Heart right ventricle (tissue), 16 donors: Measurements from ENCODE around the gene PSMB3. TPM values are rescaled to one million over a fixed set of nuclear protein-coding genes. Genes with fewer than 3 reads are reported as not detected.

Experiments
- ATAC-seq, 8 donors: fragments of 200-7000 bp; cut with Tn5 transposase; one replicate each; pipeline ENCODE4 v1.9.1; 2020; ENCODE audit warnings: mild to moderate bottlenecking in 8 of 8, moderate library complexity in 8 of 8, moderate number of reproducible peaks in 1 of 8
- DNase-seq, 2 donors: peaks; one replicate each; pipeline ENCODE4 v3.0.0-alpha.2; 2020
- H3K27ac ChIP-seq, 10 donors: fragments of 200-600 bp; sonication (generic) in 2 of 10; one replicate each; pipeline versions ENCODE4 v1.5.0 to v1.8.0; 2020 to 2022; ENCODE audit warnings: mild to moderate bottlenecking in 3 of 10
- H3K27me3 ChIP-seq, 7 donors: fragments of 200-600 bp; one replicate each; pipeline ENCODE4 v1.8.0; 2021 to 2022; ENCODE audit warnings: mild to moderate bottlenecking in 2 of 7
- H3K36me3 ChIP-seq, 9 donors: fragments of 200-600 bp; sonication (generic) in 1 of 9; one replicate each; pipeline versions ENCODE4 v1.5.0 to v1.8.0; 2020 to 2022; ENCODE audit warnings: mild to moderate bottlenecking in 2 of 9
- H3K4me1 ChIP-seq, 9 donors: fragments of 200-600 bp; sonication (generic) in 1 of 9; one replicate each; pipeline versions ENCODE4 v1.5.0 to v1.8.0; 2020 to 2022; ENCODE audit warnings: mild to moderate bottlenecking in 4 of 9
- H3K4me3 ChIP-seq, 10 donors: fragments of 200-600 bp; sonication (generic) in 2 of 10; one replicate each; pipeline versions ENCODE4 v1.5.0 to v1.8.0; 2020 to 2022; ENCODE audit warnings: mild to moderate bottlenecking in 7 of 10, moderate library complexity in 2 of 10
- H3K9me3 ChIP-seq, 11 donors: fragments of 200-600 bp in 10 of 11; sonication (generic) in 2 of 11; one replicate each; pipeline versions ENCODE4 v1.5.0 to v1.8.0; 2013 to 2022; ENCODE audit warnings: mild to moderate bottlenecking in 2 of 11, control low read depth in 1 of 11, moderate library complexity in 1 of 11
- CTCF ChIP-seq, 9 donors: fragments of 200-600 bp; sonication (generic) in 2 of 9; IDR thresholded peaks; one replicate each; pipeline versions ENCODE4 v1.5.0 to v1.8.0; 2021 to 2022; ENCODE audit warnings: antibody characterized with exemption in 9 of 9, mild to moderate bottlenecking in 5 of 9, moderate library complexity in 1 of 9
- WGBS, 2 donors: extraction: QIAGEN DNeasy Blood & Tissue Kit; methylation state at CpG; one replicate each; pipeline ENCODE4 v1.1.7; 2013; ENCODE audit warnings: inconsistent platforms in 1 of 2; 5-methylcytosine and 5-hydroxymethylcytosine counted together
- intact Hi-C, 10 donors: fragments of 100-400 bp; cut with DNase I; formaldehyde crosslinking; loops; one replicate each; pipeline versions ENCODE4 v1.11.1 to v1.14.2; 2022
- microRNA-seq, 2 donors: library from miRNA; unstranded; fragments of <30 nt; microRNA quantifications; one replicate each; pipeline ENCODE4 v1.2.0, GENCODE V29; 2021
- polyA plus RNA-seq, 2 donors: library from polyadenylated mRNA; stranded (reverse); fragments of 200-250 nt; gene quantifications; one replicate each; pipeline ENCODE4 v1.2.3, GENCODE V29; 2013
- total RNA-seq, 10 donors: library from RNA; stranded (reverse); fragmentation: NEBNext Ultra II Directional in 3 of 10; extraction: Animal tissue kit (Norgen Biotek cat#: 25700) in 3 of 10; gene quantifications; one replicate each; pipeline versions ENCODE4 v1.2.1 to v1.2.4, GENCODE V29; 2021 to 2023
- donor health status: Arrhythmogenic right ventricular cardiomyopathy.
- donor health status: ischemic (EF 13 %, LVEDD 7.1; RV severe dilation, severe dysfunction).
- donor health status: healthy with polysubstance abuse.
- donor health status: DM: no; HTN: yes; CAD: no.
- donor health status: DM: no; HTN: no; CAD: no.
- donor health status: ischemic (EF 25% LVEDD 6.9; RV normal size, moderate dysfunction).
- donor health status: ischemic (EF 25% LVEDD 5.7; RV mildly dilated, moderate dysfunction).
- donor health status: healthy.
- donor health status: DM: yes; HTN: yes; CAD: no.
- donor health status: Ischemic cardiomyopathy.
- donor health status: ischemic (EF 35%, LVEDD 5.7; RV mildly dilated, moderate dysfunction).
- donor health status: nonischemic (EF 11% LVEDD 7.7; RV severe dilation, severe dysfunction).
- donor health status: DM: yes; HTN: yes; CAD: no.
- donor health status: PGD.
- donor health status: ischemic (EF 29% LVEDD 5.4; RV normal size, mild dysfunction).
- donor health status: nonischemic (EF 23%, LVEDD 6.1; RV moderate dilation, normal function).

Gene PSMB3
- total and polyA plus RNA-seq, 12 donors, result 148 to 379 (median 165) TPM

DNA sequence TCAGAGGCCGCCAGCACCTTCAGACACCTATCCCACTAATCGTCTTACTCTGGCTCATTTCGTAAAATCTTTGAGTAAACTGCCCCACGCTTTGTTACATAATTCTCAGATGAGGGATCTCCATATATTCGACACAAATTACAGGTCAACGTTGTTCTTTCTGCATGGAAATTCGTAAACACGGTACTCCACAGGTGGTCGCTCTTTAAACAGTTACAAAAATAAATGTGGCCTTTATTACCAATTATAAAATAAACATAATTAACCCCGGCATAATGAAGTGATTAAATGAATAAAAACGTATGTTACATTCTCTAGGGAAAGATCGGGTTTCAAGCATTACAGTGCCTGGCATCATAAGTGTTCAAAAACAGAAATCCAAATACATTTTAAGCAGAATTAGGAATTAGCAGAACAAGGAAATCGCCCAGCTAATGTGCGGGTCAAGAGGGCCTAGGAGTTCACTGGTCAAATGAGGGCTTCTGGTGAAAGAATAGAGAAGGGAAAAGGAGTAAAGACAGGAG lies 47.8 kb downstream of the PSMB3 start:
- intact Hi-C loops, result loop anchor here in 1 of 10 donors (2.0 kb wide), 1 partner anchor 25 kb away; the partner anchor contains the start of gene CWC25
- peak overlapping the region in 9 of 10 donors; percentile 98 to 100 (median 99) for H3K27ac ChIP-seq
- TF ChIP-seq CTCF (IDR thresholded peaks at IDR 0.05), result no peak
- peaks cover 7 to 42% (median 34%) of the 10 kb centered on the region in 9 donors for H3K4me1 ChIP-seq
- peaks cover 0 to 6% (median 0%) of the 10 kb centered on the region in 11 donors for H3K9me3 ChIP-seq
- H3K4me3 ChIP-seq, result peak overlapping the region; percentile 41 to 99 (median 94)
- H3K27me3 ChIP-seq, result no peaks in the 10 kb centered on the region
- DNase-seq, result no peak
- 24 to 26% methylated on average over 14 of the region's 14 CpGs for WGBS, 2 donors
- ATAC-seq, result no peak
- peaks cover 0 to 58% (median 25%) of the 10 kb centered on the region in 9 donors for H3K36me3 ChIP-seq

GRCh38 chr17:38809828-38810227 lies 57.3 kb downstream of the PSMB3 start:
- no peak for TF ChIP-seq CTCF (IDR thresholded peaks at IDR 0.05)
- 92 to 94% methylated on average over 7 of the region's 7 CpGs for WGBS, 2 donors
- Histone ChIP-seq H3K4me3 (no peak overlapping the region), H3K9me3 (no peaks in the 10 kb centered on the region), H3K27ac (no peak overlapping the region), H3K27me3 (no peaks in the 10 kb centered on the region), H3K36me3 (peaks cover 10 to 100% (median 76%) of the 10 kb centered on the region in 9 donors), H3K4me1 (no peaks in the 10 kb centered on the region)
- ATAC-seq (no peak), DNase-seq (no peak)
- intact Hi-C loops, result no loop called here

Small RNA genes within 50 kb of the gene (microRNA-seq; reads per million reads assigned to microRNA genes)
- gene MIR4726, result 0 to 0.60 reads per million in 2 donors

Other genes with a start within 250 kb of the PSMB3 start
- gene SRCIN1, start 146.8 kb upstream of the PSMB3 start, total RNA-seq, result 1 to 10 TPM in 8 of 10 donors, under 1 TPM in 2; 0.27 to 3.2 (median 1.3) TPM
- 1 to 10 TPM in 1 of 2 donors, under 1 TPM in 1; 0.29 to 1.2 TPM for gene SRCIN1, start 146.8 kb upstream of the PSMB3 start, polyA plus RNA-seq
- 1 to 10 TPM in 2 of 10 donors, under 1 TPM in 8; 0.25 to 1.3 (median 0.64) TPM for gene EPOP, start 77.8 kb upstream of the PSMB3 start, total RNA-seq
- gene EPOP, start 77.8 kb upstream of the PSMB3 start, polyA plus RNA-seq, result 1 to 10 TPM in 1 of 2 donors, under 1 TPM in 1; 0.66 to 2.2 TPM
- 100 to 1,000 TPM in 1 of 10 donors, 10 to 100 TPM in 9; 56.3 to 100 (median 67.5) TPM for gene MLLT6, start 47.5 kb upstream of the PSMB3 start, total RNA-seq
- gene MLLT6, start 47.5 kb upstream of the PSMB3 start, polyA plus RNA-seq, result 100 to 1,000 TPM in 1 of 2 donors, 10 to 100 TPM in 1; 17.3 to 104 TPM
- gene CISD3, start 22.4 kb upstream of the PSMB3 start, total RNA-seq, result 10 to 100 TPM; 58.1 to 84.1 (median 69.4) TPM
- gene CISD3, start 22.4 kb upstream of the PSMB3 start, polyA plus RNA-seq, result 10 to 100 TPM; 50.5 to 83.6 TPM
- gene PCGF2, start 4.4 kb upstream of the PSMB3 start, total RNA-seq, result 10 to 100 TPM; 15.8 to 30.0 (median 22.8) TPM
- gene PCGF2, start 4.4 kb upstream of the PSMB3 start, polyA plus RNA-seq, result 10 to 100 TPM; 23.8 to 51.6 TPM
- 10 to 100 TPM; 37.9 to 51.9 (median 47.5) TPM for gene PIP4K2B, start 46.8 kb downstream of the PSMB3 start, total RNA-seq
- gene PIP4K2B, start 46.8 kb downstream of the PSMB3 start, polyA plus RNA-seq, result 10 to 100 TPM; 15.3 to 20.3 TPM
- gene CWC25, start 72.6 kb downstream of the PSMB3 start, total RNA-seq, result 10 to 100 TPM in 2 of 10 donors, 1 to 10 TPM in 8; 7.7 to 11.2 (median 9.0) TPM
- 10 to 100 TPM in 1 of 2 donors, 1 to 10 TPM in 1; 9.1 to 22.6 TPM for gene CWC25, start 72.6 kb downstream of the PSMB3 start, polyA plus RNA-seq
- gene RPL23, start 101.0 kb downstream of the PSMB3 start, total RNA-seq, result 100 to 1,000 TPM; 725 to 991 (median 835) TPM
- gene RPL23, start 101.0 kb downstream of the PSMB3 start, polyA plus RNA-seq, result 1,000 to 10,000 TPM; 1,798 to 2,733 TPM
- 10 to 100 TPM; 19.5 to 56.9 (median 23.0) TPM for gene LASP1, start 117.3 kb downstream of the PSMB3 start, total RNA-seq
- gene LASP1, start 117.3 kb downstream of the PSMB3 start, polyA plus RNA-seq, result 10 to 100 TPM; 21.3 to 25.4 TPM
- not detected for gene FBXO47, start 214.7 kb downstream of the PSMB3 start, total RNA-seq
- not detected for gene FBXO47, start 214.7 kb downstream of the PSMB3 start, polyA plus RNA-seq